ENCODE results near the gene YES1.

DNA sequence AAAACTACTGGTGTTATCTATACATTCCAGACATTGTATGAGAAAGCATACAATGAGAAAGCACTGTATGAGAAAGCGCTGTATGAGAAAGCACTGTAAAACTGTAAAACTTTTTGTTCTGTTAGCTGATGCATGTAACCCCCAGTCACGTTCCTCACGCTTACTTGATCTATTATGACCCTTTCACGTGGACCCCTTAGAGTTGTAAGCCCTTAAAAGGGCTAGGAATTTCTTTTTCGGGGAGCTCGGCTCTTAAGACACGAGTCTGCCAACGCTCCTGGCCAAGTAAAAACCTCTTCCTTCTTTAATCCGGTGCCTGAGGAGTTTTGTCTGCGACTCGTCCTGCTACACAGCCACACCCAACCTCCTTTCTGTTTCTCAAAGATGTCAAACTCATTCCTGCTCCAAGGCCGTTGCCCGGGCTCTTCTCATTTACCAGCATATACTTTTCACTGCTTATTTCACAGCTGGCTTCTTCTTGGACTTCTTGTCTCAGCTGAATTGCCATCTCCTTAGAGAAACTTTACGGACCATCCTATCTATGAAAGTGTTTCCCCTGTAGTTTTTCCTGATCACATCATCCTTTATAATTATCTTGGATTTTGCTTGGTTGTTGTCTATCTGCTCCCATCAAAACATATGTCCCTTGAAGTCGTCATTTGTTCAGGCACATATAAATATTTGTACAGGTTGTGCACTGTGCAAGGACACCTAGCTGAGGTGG is 29.8 kb upstream of the YES1 start:
- TF ChIP-seq POLR2AphosphoS5 (IDR thresholded peaks at IDR 0.05; ENCODE audit: low read depth, low read length) (no peak), CTCF (IDR thresholded peaks at IDR 0.05 in 2 of 3, conservative IDR thresholded peaks at IDR 0.05 in 1 of 3; ENCODE audit: borderline replicate concordance in 1 of 3, insufficient read depth in 1 of 3, low read depth in 2 of 3, low read length in 2 of 3) (no peak), POLR2A (IDR thresholded peaks at IDR 0.05; ENCODE audit: borderline replicate concordance, extremely low read depth, insufficient read depth, insufficient read length) (no peak), CEBPB (IDR thresholded peaks at IDR 0.05; ENCODE audit: low read depth) (no peak), EZH2 (IDR thresholded peaks at IDR 0.05) (no peak), SIN3A (IDR thresholded peaks at IDR 0.05; ENCODE audit: low read depth) (no peak), REST (IDR thresholded peaks at IDR 0.05; ENCODE audit: low read depth) (no peak), TCF7L2 (IDR thresholded peaks at IDR 0.05; ENCODE audit: borderline replicate concordance, extremely low read depth, insufficient read depth, insufficient read length) (no peak), EZH2phosphoT487 (IDR thresholded peaks at IDR 0.05; ENCODE audit: borderline replicate concordance) (no peak), SP1 (IDR thresholded peaks at IDR 0.05; ENCODE audit: low read depth) (no peak), MAX (IDR thresholded peaks at IDR 0.05) (no peak), EGR1 (IDR thresholded peaks at IDR 0.05; ENCODE audit: low read depth) (no peak), SRF (IDR thresholded peaks at IDR 0.05; ENCODE audit: low read depth) (no peak)
